ENCODE data around the gene CNKSR3. TPM values are rescaled to one million over a fixed set of nuclear protein-coding genes. Genes with fewer than 3 reads are reported as not detected.

Gene CNKSR3
- total and polyA plus RNA-seq, 2 experiments from 2014 or later: 1.9 to 5.7 TPM

GRCh38 chr6:154403788-154404187 lies 106.7 kb downstream of the CNKSR3 start (continued):
- TF ChIP-seq REST (IDR thresholded peaks at IDR 0.05; ENCODE audit: unreplicated experiment): no peak

- Histone ChIP-seq H3K4me3 (no peak overlapping the region), H4K20me1 (replicated peaks; ENCODE audit: insufficient read depth) (no peaks in the 10 kb centered on the region), H2AFZ (no peak overlapping the region), H3K27me3 (ENCODE audit: insufficient read depth) (no peaks in the 10 kb centered on the region), H3K79me2 (replicated peaks; ENCODE audit: insufficient read depth) (no peaks in the 10 kb centered on the region), H3K27ac (ENCODE audit: low read depth) (no peak overlapping the region), H3K4me1 (ENCODE audit: insufficient read depth) (no peaks in the 10 kb centered on the region; the same call in 1 of the 2 replicates), H3F3A (replicated peaks; ENCODE audit: low read depth) (no peaks in the 10 kb centered on the region), H3K4me2 (no peak overlapping the region), H3K9me2 (ENCODE audit: insufficient read depth) (no peaks in the 10 kb centered on the region), H3K36me3 (ENCODE audit: insufficient read depth) (no peaks in the 10 kb centered on the region)
- TF ChIP-seq POLR2AphosphoS5 (IDR thresholded peaks at IDR 0.05; ENCODE audit: low read depth): no peak
- no peak for DNase-seq (ENCODE audit: low spot score)
- H3K4me1 Mint-ChIP-seq: peaks cover 4% of the 10 kb centered on the region; the same call in 2 of the 3 replicates
- peaks cover 18% of the 10 kb centered on the region for H3K36me3 Mint-ChIP-seq (ENCODE audit: low read depth)
- H3K27ac Mint-ChIP-seq: no peak overlapping the region; the same call in 1 of the 2 replicates
- no peak for ATAC-seq
- H3K4me3 Mint-ChIP-seq: no peak overlapping the region
- H3K27me3 Mint-ChIP-seq (ENCODE audit: insufficient read depth, low read depth, poor library complexity): peaks cover 6% of the 10 kb centered on the region
- no peaks in the 10 kb centered on the region; the same call in 2 of the 3 replicates for H3K9me3 Mint-ChIP-seq
These were observed 108.3 kb downstream of the CNKSR3 start for GRCh38 chr6:154402081-154402780.

- Mint-ChIP-seq H3K27me3 (ENCODE audit: insufficient read depth, low read depth, poor library complexity) (peaks cover 4% of the 10 kb centered on the region), H3K9me3 (no peaks in the 10 kb centered on the region; the same call in 2 of the 3 replicates), H3K4me1 (peaks cover 4% of the 10 kb centered on the region; the same call in 2 of the 3 replicates), H3K36me3 (ENCODE audit: low read depth) (peaks cover 8% of the 10 kb centered on the region), H3K4me3 (no peak overlapping the region), H3K27ac (no peak overlapping the region)
- H3K4me1 ChIP-seq (ENCODE audit: insufficient read depth): no peaks in the 10 kb centered on the region; the same call in 1 of the 2 replicates
- ATAC-seq: no peak
- H3K27me3 ChIP-seq (ENCODE audit: insufficient read depth): no peaks in the 10 kb centered on the region
- H3K4me3 ChIP-seq: no peak overlapping the region
- H2AFZ ChIP-seq: no peak overlapping the region
- H4K20me1 ChIP-seq (replicated peaks; ENCODE audit: insufficient read depth): no peaks in the 10 kb centered on the region
- H3K36me3 ChIP-seq (ENCODE audit: insufficient read depth): no peaks in the 10 kb centered on the region
- H3K27ac ChIP-seq (ENCODE audit: low read depth): no peak overlapping the region
- H3K79me2 ChIP-seq (replicated peaks; ENCODE audit: insufficient read depth): no peaks in the 10 kb centered on the region
- H3F3A ChIP-seq (replicated peaks; ENCODE audit: low read depth): no peaks in the 10 kb centered on the region
- no peak for DNase-seq (ENCODE audit: low spot score)
- H3K4me2 ChIP-seq: no peak overlapping the region
- no peaks in the 10 kb centered on the region for H3K9me2 ChIP-seq (ENCODE audit: insufficient read depth)
- TF ChIP-seq REST (IDR thresholded peaks at IDR 0.05; ENCODE audit: unreplicated experiment) (no peak), ZNF462 (CRISPR knock-in tag; IDR thresholded peaks at IDR 0.05) (no peak), POLR2AphosphoS5 (IDR thresholded peaks at IDR 0.05; ENCODE audit: low read depth) (no peak), JUNB (IDR thresholded peaks at IDR 0.05; ENCODE audit: unreplicated experiment) (no peak)
These were observed 111.4 kb downstream of the CNKSR3 start for GRCh38 chr6:154399097-154399496.

Data from GM23338 (cell line).